ENCODE data around the gene SNRNP70.

DNA sequence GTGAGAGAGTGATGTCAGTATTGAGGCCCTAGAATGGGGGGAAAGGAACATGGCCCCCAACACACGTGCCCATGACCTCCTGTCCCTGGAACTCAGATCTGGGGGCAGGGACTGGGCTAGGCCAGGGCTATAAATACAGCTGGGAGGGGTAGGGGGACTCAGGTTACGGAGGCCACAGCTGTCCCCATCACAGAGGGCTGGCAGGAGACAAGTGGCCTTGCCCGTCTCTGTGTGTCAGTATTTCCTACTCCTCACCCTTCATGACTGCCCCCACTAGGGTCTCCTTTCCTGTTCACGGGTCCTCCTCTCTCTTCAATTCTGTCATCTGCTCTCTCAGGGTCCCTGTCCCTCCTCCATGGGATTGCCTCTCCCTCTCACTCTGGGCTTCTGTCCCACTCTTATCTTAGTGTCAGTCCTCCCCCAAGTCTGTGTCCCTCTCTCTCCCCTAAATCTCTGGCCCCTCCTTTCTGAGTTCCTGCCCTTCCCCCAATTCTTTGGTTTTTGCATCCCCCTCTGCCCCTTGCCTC is 70.6 kb downstream of the SNRNP70 start:
- TF ChIP-seq CTCF (IDR thresholded peaks at IDR 0.05) (no peak), POLR2A (IDR thresholded peaks at IDR 0.05) (no peak)
